T-helper 2 cell treated with Interferon-gamma antibody and Interleukin-4, amounts not matched to agents 100 ng/mL and 5 ng/mL, for 36 hours (primary cell): Measurements from ENCODE around the gene OR10D3. TPM values are rescaled to one million over a fixed set of nuclear protein-coding genes. Genes with fewer than 3 reads are reported as not detected.
"Not testable (repeated sequence)": the region's sequence is repeated elsewhere in the genome, so short reads cannot be mapped to it uniquely, and the experiment has no call there.

Source experiments
- intact Hi-C: fragments of 100-400 bp; cut with micrococcal nuclease; formaldehyde crosslinking; loops from one replicate; pipeline ENCODE4 v1.15.1; 2023
- total RNA-seq: library from RNA; stranded (reverse); gene quantifications from 2 replicates; pipeline ENCODE4 v1.2.3, GENCODE V29; 2022

Gene OR10D3
- not detected in 2 replicates for total RNA-seq

GRCh38 chr11:124183068-124183467, at the start of gene OR10D3:
OR10D3 (plus strand) TSS chr11:124183345; CDS start chr11:124185270, 1,925 bp downstream.
- intact Hi-C loops = no loop called here

GRCh38 chr11:124143034-124143433, 40.1 kb upstream of the OR10D3 start:
- intact Hi-C loops = no loop called here

GRCh38 chr11:124147951-124148350, 35.2 kb upstream of the OR10D3 start:
- intact Hi-C loops = no loop called here

- intact Hi-C loops = no loop called here
These were observed 32.5 kb upstream of the OR10D3 start for GRCh38 chr11:124150684-124151083.

GRCh38 chr11:124152770-124153407, 30.3 kb upstream of the OR10D3 start:
- intact Hi-C loops = no loop called here

- intact Hi-C loops = no loop called here
These were observed 29.3 kb upstream of the OR10D3 start for GRCh38 chr11:124153821-124154220.

GRCh38 chr11:124159481-124159880, 23.7 kb upstream of the OR10D3 start:
- intact Hi-C loops = no loop called here

- intact Hi-C loops = no loop called here
These were observed 22.2 kb upstream of the OR10D3 start for GRCh38 chr11:124160986-124161385.

GRCh38 chr11:124167826-124168231, 15.3 kb upstream of the OR10D3 start:
- intact Hi-C loops = no loop called here

- intact Hi-C loops = no loop called here
These were observed 14.3 kb upstream of the OR10D3 start for GRCh38 chr11:124168796-124169195.

GRCh38 chr11:124170315-124170714, 12.8 kb upstream of the OR10D3 start:
- intact Hi-C loops = not testable (repeated sequence)

GRCh38 chr11:124170801-124171586, 12.2 kb upstream of the OR10D3 start:
- intact Hi-C loops = no loop called here

- intact Hi-C loops = no loop called here
These were observed 11.0 kb upstream of the OR10D3 start for GRCh38 chr11:124172101-124172500.

GRCh38 chr11:124172599-124172998, 10.5 kb upstream of the OR10D3 start:
- intact Hi-C loops = no loop called here

GRCh38 chr11:124174001-124174583, 9.1 kb upstream of the OR10D3 start:
- intact Hi-C loops = no loop called here

GRCh38 chr11:124176925-124177715, 6.0 kb upstream of the OR10D3 start:
- intact Hi-C loops = no loop called here

GRCh38 chr11:124179310-124179709, 3.8 kb upstream of the OR10D3 start:
- intact Hi-C loops = no loop called here

GRCh38 chr11:124190298-124191139, 7.4 kb downstream of the OR10D3 start:
- intact Hi-C loops = loop anchor here (1.0 kb wide), 1 partner anchor 82 kb away; no protein-coding TSS in a partner anchor

- intact Hi-C loops = loop anchor here (2.0 kb wide), 1 partner anchor 79 kb away; the partner anchor contains the start of gene VWA5A
These were observed 10.3 kb downstream of the OR10D3 start for GRCh38 chr11:124193221-124194010.
